ENCODE data around the gene C14orf180.

GRCh38 chr14:104588066-104588857 lies 8.7 kb downstream of the C14orf180 start:
- no peak for TF ChIP-seq CTCF (IDR thresholded peaks at IDR 0.05; ENCODE audit: insufficient read depth, low read length, poor library complexity, severe bottlenecking)
- no peak for TF ChIP-seq EZH2phosphoT487 (conservative IDR thresholded peaks at IDR 0.05; ENCODE audit: low read length)

Data from SU-DHL-6 (cell line).